Activated CD4-positive, CD25-positive, alpha-beta regulatory T cell treated with anti-CD3 and anti-CD28 coated beads, Interleukin-2, amount 50 U/mL, for 24 hours (primary cell): Measurements from ENCODE around the gene QKI.
"Not testable (repeated sequence)": the region's sequence is repeated elsewhere in the genome, so short reads cannot be mapped to it uniquely, and the experiment has no call there.

ENCODE experiments used
- ATAC-seq, 2 donors: fragments of 150-1000 bp; cut with Tn5 transposase; one replicate each; pipeline ENCODE4 v1.10.0; 2021; ENCODE audit warnings: mild to moderate bottlenecking in 1 of 2, moderate library complexity in 1 of 2

QKI gene

GRCh38 chr6:163444077-163444476, 29.6 kb downstream of the QKI start:
- no peak for ATAC-seq

- no peak for ATAC-seq
These were observed 32.0 kb downstream of the QKI start for GRCh38 chr6:163446549-163446948.

- no peak for ATAC-seq
These were observed 34.6 kb downstream of the QKI start for GRCh38 chr6:163449076-163449475.

GRCh38 chr6:163454425-163454824, 39.9 kb downstream of the QKI start:
- ATAC-seq, result no peak

GRCh38 chr6:163455552-163455951, 41.0 kb downstream of the QKI start:
- ATAC-seq, result no peak

GRCh38 chr6:163457637-163458561, 43.4 kb downstream of the QKI start:
- no peak for ATAC-seq

GRCh38 chr6:163459007-163459406, 44.5 kb downstream of the QKI start:
- no peak for ATAC-seq

- ATAC-seq, result no peak
These were observed 45.0 kb downstream of the QKI start for GRCh38 chr6:163459536-163459935.

- ATAC-seq, result peak; percentile 94 to 96
These were observed 45.8 kb downstream of the QKI start for GRCh38 chr6:163460307-163460782.

- no peak for ATAC-seq
These were observed 47.2 kb downstream of the QKI start for GRCh38 chr6:163461696-163462095.

GRCh38 chr6:163463180-163463579, 48.7 kb downstream of the QKI start:
- peak in 1 of 2 donors; percentile 8 for ATAC-seq

GRCh38 chr6:163463795-163464194, 49.3 kb downstream of the QKI start:
- ATAC-seq, result no peak

GRCh38 chr6:163466839-163467390, 52.4 kb downstream of the QKI start:
- ATAC-seq, result no peak

- no peak for ATAC-seq
These were observed 54.2 kb downstream of the QKI start for GRCh38 chr6:163468738-163469137.

GRCh38 chr6:163469459-163469985, 55.0 kb downstream of the QKI start:
- no peak for ATAC-seq

GRCh38 chr6:163470611-163471010, 56.1 kb downstream of the QKI start:
- no peak for ATAC-seq

GRCh38 chr6:163474581-163474980, 60.1 kb downstream of the QKI start:
- ATAC-seq, result no peak

- ATAC-seq, result not testable (repeated sequence)
These were observed 62.4 kb downstream of the QKI start for GRCh38 chr6:163476946-163477345.

GRCh38 chr6:163483107-163483506, 68.6 kb downstream of the QKI start:
- no peak for ATAC-seq

GRCh38 chr6:163485388-163485851, 70.9 kb downstream of the QKI start:
- ATAC-seq, result no peak

- ATAC-seq, result no peak
These were observed 72.3 kb downstream of the QKI start for GRCh38 chr6:163486821-163487220.

- ATAC-seq, result no peak
These were observed 73.1 kb downstream of the QKI start for GRCh38 chr6:163487606-163488005.

GRCh38 chr6:163489584-163489983, 75.1 kb downstream of the QKI start:
- no peak for ATAC-seq
